ENCODE measurements around the gene SMG7. TPM values are rescaled to one million over a fixed set of nuclear protein-coding genes. Genes with fewer than 3 reads are reported as not detected.

SMG7 gene
- total and polyA plus RNA-seq, 12 donors = 16.0 to 46.6 (median 37.8) TPM

DNA sequence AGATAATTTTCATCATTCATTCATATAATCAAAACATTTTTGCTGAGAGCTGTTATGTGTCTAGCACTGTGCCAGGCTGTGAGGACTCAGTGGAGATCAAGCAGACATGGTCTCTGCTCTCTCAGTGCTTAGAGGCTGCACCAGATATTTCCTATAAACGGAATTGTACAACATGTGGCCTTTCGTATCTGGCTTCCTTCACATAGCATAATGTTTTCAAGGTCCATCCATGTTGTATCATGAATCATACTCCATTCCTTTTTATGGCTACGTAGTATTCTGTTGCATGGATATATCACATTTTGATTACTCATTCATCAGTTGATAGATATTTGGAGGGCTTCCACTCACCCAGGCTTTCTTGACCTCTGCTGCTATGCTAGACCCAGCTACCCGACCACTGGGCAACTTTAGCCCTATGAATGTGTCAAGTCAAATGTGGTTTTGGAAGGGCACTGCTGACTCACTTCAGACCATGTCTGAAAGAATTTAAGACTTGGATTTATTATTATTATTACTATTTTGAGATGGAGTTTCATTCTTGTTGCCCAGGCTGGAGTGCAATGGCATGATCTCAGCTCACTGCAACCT lies 99.5 kb downstream of the SMG7 start:
- Histone ChIP-seq H3K4me1 (peaks cover 0 to 41% (median 18%) of the 10 kb centered on the region in 9 donors), H3K4me3 (no peak overlapping the region), H3K36me3 (peaks cover 0 to 85% (median 0%) of the 10 kb centered on the region in 9 donors), H3K27me3 (no peaks in the 10 kb centered on the region), H3K27ac (no peak overlapping the region), H3K9me3 (no peaks in the 10 kb centered on the region)
- ATAC-seq = no peak
- intact Hi-C loops (cut with DNase I) = loop anchor here in 1 of 10 donors (2.0 kb wide), 1 partner anchor 23 kb away; no protein-coding TSS in a partner anchor
- 93 to 96% methylated on average over 4 of the region's 4 CpGs for WGBS, 2 donors
- no peak for DNase-seq
- TF ChIP-seq, protein P1, sequence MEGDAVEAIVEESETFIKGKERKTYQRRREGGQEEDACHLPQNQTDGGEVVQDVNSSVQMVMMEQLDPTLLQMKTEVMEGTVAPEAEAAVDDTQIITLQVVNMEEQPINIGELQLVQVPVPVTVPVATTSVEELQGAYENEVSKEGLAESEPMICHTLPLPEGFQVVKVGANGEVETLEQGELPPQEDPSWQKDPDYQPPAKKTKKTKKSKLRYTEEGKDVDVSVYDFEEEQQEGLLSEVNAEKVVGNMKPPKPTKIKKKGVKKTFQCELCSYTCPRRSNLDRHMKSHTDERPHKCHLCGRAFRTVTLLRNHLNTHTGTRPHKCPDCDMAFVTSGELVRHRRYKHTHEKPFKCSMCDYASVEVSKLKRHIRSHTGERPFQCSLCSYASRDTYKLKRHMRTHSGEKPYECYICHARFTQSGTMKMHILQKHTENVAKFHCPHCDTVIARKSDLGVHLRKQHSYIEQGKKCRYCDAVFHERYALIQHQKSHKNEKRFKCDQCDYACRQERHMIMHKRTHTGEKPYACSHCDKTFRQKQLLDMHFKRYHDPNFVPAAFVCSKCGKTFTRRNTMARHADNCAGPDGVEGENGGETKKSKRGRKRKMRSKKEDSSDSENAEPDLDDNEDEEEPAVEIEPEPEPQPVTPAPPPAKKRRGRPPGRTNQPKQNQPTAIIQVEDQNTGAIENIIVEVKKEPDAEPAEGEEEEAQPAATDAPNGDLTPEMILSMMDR (IDR thresholded peaks at IDR 0.05) = no peak

DNA sequence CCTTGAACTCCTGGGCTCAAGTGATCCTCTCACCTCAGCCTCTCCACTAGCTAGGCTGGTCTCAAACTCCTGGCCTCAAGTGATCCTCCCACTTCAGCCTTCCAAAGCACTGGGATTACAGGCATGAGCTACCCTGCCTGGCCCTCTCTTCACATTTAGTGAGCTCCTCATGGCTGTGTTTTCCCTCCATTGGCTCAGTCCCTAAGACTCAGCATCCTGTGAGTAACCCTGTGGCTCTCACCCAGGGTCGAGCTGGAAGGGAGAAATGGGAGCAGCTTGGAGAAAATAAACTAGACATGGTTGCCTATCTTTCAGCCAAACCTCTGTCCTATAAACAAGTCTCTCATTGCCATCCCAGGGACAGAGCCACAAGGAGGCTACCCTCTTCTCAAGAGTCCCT lies 100.4 kb downstream of the SMG7 start:
- WGBS, 2 donors = 79 to 83% methylated on average over 1 of the region's 1 CpG
- Histone ChIP-seq H3K4me3 (no peak overlapping the region), H3K36me3 (peaks cover 0 to 89% (median 0%) of the 10 kb centered on the region in 9 donors), H3K9me3 (no peaks in the 10 kb centered on the region), H3K27me3 (no peaks in the 10 kb centered on the region), H3K4me1 (peaks cover 0 to 42% (median 13%) of the 10 kb centered on the region in 9 donors), H3K27ac (peak overlapping the region in 1 of 10 donors; percentile 26)
- TF ChIP-seq, protein P1 (IDR thresholded peaks at IDR 0.05) = no peak
- ATAC-seq (no peak), DNase-seq (no peak)
- intact Hi-C loops (cut with DNase I) = no loop called here

- H3K4me3 ChIP-seq = no peak overlapping the region
- intact Hi-C loops (cut with DNase I) = no loop called here
- TF ChIP-seq, protein P1 (IDR thresholded peaks at IDR 0.05) = no peak
- no peak for ATAC-seq
- peaks cover 0 to 73% (median 0%) of the 10 kb centered on the region in 9 donors for H3K36me3 ChIP-seq
- peak overlapping the region in 7 of 10 donors; percentile 57 to 76 (median 62) for H3K27ac ChIP-seq
- no peaks in the 10 kb centered on the region for H3K27me3 ChIP-seq
- H3K4me1 ChIP-seq = peaks cover 2 to 43% (median 10%) of the 10 kb centered on the region in 9 donors
- H3K9me3 ChIP-seq = no peaks in the 10 kb centered on the region
- DNase-seq = no peak
- 86 to 87% methylated on average over 5 of the region's 5 CpGs for WGBS, 2 donors
These were observed 103.3 kb downstream of the SMG7 start for GRCh38 chr1:183575606-183576005.

GRCh38 chr1:183576537-183576936 lies 104.2 kb downstream of the SMG7 start:
- Histone ChIP-seq H3K4me1 (peaks cover 2 to 51% (median 10%) of the 10 kb centered on the region in 9 donors), H3K9me3 (no peaks in the 10 kb centered on the region), H3K36me3 (peaks cover 0 to 65% (median 0%) of the 10 kb centered on the region in 9 donors), H3K4me3 (no peak overlapping the region), H3K27ac (peak overlapping the region in 8 of 10 donors; percentile 55 to 76 (median 64)), H3K27me3 (no peaks in the 10 kb centered on the region)
- 44 to 48% methylated on average over 8 of the region's 8 CpGs for WGBS, 2 donors
- ATAC-seq (peak; percentile 49 to 87 (median 72)), DNase-seq (peak; percentile 47 to 70)
- intact Hi-C loops (cut with DNase I) = no loop called here
- TF ChIP-seq, protein P1 (IDR thresholded peaks at IDR 0.05) = no peak

Data from heart right ventricle (tissue), 16 donors.